GM20000 (cell line): Measurements from ENCODE around the gene SHANK2.

ENCODE experiments used
- DNase-seq: peaks from one replicate; pipeline ENCODE4 v3.0.0; 2012; ENCODE audit warnings: low spot score
- TF ChIP-seq, protein P1 (sequence below): IDR thresholded peaks from 2 replicates; pipeline ENCODE4 v1.5.1; 2012; ENCODE audit warnings: mild to moderate bottlenecking, control low read depth; ENCODE audit errors: extremely low read depth, missing control alignments

Gene SHANK2

DNA sequence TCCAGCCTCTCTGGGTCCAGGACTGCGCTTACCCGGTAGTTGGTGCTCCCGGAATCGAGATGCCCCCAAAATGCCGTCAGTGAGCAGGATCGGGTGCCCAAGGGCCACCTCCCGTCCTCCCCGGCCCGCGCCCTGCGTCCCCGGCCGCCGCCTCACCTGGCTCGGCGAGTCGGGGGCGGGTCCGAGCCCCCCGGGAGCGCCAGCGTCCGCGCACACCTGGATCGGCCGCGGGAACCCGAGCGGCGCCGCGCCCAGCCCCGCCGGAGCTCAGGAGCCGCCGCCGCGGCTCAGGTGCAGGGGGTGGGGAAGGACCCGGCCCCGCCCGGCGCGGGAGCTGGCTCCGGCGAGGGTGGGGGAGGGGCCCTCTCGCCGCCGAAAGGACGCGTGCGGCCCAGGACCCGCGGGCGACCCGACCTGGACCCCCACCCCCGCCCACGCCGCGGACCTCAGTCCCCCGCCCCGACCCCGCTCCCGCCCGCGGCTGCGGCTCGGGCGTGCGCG, at the start of gene SHANK2:
SHANK2 (minus strand) TSS at position 309 of the 501 bp plus-strand sequence. CDS start 105,251 bp downstream, outside the sequence.
- TF ChIP-seq, protein P1, sequence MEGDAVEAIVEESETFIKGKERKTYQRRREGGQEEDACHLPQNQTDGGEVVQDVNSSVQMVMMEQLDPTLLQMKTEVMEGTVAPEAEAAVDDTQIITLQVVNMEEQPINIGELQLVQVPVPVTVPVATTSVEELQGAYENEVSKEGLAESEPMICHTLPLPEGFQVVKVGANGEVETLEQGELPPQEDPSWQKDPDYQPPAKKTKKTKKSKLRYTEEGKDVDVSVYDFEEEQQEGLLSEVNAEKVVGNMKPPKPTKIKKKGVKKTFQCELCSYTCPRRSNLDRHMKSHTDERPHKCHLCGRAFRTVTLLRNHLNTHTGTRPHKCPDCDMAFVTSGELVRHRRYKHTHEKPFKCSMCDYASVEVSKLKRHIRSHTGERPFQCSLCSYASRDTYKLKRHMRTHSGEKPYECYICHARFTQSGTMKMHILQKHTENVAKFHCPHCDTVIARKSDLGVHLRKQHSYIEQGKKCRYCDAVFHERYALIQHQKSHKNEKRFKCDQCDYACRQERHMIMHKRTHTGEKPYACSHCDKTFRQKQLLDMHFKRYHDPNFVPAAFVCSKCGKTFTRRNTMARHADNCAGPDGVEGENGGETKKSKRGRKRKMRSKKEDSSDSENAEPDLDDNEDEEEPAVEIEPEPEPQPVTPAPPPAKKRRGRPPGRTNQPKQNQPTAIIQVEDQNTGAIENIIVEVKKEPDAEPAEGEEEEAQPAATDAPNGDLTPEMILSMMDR = no peak
- DNase-seq = peak; percentile 48

DNA sequence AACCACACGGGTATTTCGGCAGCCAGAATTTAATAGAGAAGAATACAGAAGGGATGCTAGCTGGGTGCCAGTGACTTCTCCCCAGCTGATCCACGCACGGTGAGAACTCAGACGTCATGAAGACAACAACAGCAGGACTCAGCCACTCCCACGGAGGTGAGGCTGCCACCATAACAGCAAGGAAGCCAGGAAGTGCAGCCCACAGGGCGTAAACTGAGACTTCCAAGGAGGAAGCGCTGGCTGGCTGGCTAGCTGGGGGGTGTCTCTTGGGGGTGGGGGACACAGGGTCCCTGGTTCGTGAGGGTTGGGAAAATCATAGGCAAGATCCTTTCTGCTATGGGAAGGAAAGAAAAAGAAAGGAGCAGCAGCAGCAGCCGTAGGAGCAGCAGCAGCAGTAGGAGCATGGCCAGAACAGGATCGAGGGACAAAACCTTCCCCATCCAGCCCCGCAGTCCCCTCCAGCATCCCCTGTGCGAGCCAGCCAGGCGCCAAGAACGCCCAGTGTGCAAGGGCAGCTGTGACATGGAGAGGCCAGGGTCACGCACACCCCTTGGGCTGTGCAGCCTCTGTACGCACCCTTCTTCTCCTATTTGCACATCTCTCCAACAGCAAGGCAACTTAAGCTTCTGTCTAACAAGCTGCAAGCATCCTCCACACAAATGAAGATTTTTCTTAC, 49.6 kb upstream of the SHANK2 start:
- TF ChIP-seq, protein P1 = no peak
- DNase-seq = no peak

DNA sequence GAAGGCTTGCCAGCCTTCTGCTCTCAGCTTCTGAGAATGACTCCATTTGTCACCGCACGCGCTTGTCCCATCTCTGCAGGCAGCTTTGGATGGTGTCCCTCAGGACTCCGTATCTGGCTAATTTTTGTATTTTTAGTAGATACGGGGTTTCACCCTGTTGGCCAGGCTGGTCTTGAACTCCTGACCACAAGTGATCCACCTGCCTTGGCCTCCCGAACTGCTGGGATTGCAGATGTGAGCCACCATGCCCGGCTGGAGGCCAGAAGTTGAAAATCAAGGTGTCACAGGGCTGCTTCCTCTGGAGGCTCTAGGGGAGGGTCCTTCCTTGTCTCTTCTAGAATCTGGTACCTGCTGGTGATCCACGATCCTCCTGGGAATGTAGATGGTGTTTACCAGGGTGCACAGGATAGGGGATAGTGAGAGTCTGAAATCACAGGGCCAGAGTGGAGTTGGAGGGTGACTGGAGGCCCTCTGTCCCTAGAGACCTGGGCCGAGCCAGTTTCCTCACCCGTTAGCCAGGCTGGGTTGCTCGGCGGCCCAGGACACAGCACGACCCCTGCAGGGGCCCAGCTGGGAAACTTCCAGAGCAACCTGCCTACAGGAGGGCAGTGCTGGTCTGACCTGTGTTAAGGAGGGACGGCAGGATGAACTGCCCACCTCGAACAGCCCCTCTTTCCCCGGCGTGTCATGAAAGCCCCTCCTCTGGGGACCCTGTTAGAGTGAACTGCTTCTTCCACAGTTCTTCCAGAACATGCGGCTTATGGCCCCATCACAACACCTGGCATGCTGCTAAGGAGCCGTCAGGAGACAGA, 48.9 kb upstream of the SHANK2 start:
- TF ChIP-seq, protein P1 = no peak
- DNase-seq = no peak

DNA sequence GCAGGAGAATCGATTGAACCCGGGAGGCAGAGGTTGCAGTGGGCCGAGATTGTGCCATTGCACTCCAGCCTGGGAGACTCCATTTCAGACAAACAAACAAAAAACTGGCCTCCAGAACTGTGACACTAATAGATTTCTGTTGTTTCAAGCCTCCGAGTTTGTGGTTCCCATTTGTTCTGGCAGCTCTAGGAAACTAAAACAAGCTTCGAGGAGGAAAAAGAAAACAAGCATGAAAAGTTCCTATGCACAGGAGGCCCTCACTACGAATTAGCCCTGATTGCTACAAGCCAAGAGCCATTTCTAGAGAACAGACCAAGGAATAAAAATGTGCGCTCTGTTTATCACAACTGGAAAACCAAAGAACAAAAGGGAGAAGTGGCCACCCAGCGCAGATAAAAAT, 47.8 kb upstream of the SHANK2 start:
- no peak for DNase-seq
- TF ChIP-seq, protein P1 = no peak

DNA sequence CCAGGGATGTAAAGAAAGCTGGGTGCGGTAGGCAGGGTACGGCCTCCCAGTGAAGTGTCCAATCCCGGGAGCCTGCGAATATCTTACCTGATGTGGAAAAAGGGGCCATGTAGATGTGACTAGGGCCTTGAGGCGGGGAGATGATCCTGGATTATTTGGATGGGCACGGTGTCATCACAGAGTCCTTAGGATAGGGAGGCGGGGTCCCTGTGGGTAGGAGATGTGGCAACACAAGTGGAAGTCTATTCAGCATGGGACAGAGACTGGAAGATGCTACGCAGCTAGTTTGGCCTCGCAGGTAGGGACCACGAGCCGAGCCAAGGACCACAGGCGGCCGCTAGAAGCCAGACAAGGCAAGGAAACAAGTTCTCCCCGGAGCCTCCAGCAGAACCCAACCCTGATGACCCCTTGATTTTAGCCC, 46.4 kb upstream of the SHANK2 start:
- no peak for DNase-seq
- TF ChIP-seq, protein P1 = no peak

DNA sequence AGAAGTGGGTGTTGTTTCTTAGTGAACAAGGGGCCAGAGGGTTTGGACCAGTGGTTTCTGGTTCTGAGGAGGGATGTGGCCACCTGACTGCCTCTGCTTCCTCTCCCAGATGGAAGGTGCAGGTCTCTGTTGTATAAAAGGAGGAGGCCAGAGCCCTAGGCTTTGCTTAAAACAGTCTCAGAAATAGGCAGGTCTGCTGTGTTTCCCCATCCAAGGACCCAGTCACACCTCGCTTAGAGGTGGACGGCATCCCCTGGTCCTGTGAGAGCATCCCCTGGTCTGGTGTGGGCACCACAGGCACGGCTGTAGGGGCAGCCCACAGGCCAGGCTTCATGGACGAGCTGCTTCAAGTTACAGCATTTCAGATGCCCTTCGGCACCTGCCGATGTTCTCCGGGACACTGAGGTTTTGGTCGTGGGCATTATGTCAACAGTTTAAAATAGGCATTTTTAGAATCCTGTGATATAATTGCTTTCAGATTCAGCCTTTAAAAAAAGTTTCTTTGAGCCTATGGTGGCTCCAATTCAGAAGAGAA, 45.7 kb upstream of the SHANK2 start:
- TF ChIP-seq, protein P1 = no peak
- no peak for DNase-seq

DNA sequence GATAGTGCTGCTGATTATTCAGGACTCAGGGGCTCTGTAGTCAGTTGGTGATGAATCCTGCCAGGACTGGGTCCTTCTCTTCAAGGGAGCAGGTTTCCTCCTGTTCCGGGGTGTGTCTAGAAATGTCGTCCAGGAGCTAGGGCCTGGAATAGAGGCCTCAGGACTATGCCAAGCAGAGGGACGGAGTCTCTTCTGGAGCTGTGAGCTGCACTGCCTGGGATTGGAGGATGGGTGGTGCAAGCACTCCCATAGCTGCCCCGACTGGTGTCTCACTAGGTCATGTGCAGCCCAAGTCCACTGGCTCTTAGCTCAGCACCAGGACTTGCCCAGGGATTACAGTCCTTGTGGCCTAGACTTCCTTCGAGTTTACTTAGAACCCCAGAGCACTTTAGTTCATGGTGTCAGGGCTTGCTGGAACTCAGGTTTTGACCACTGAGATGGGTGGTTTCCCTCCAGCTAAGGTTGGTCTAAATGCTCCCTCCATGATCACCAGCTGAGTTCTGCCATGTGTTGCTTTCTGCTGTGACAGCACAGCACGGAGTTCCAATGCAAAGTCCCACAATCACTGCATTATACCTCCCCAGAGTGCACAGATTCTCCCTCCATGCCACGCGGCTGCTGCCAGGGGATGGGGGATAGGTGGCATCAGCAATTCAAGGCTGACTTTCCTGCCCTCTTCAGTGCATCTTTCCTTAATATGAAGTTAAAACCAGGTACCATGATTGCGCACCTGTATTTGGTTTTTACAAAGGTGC, 42.6 kb upstream of the SHANK2 start:
- no peak for DNase-seq
- TF ChIP-seq, protein P1 = no peak
